MM.1S (cell line): ENCODE measurements around the gene ERC2.

Experiments used
- DNase-seq: peaks from one replicate; pipeline ENCODE4 v3.0.0-alpha.2; 2015
- H2AFZ ChIP-seq: fragments of 300-600 bp; sonication (generic); 2 replicates; pipeline ENCODE4 v1.6.0; 2016; ENCODE audit warnings: antibody characterized with exemption, low read length
- H3F3A ChIP-seq: fragments of 300-600 bp; sonication (generic); 2 replicates; pipeline ENCODE4 v1.6.1; 2016; ENCODE audit warnings: mild to moderate bottlenecking, antibody characterized with exemption, low read length, moderate library complexity, mixed read lengths; ENCODE audit not compliant: insufficient read depth
- H3K27ac ChIP-seq: fragments of 300-600 bp; sonication (generic); 2 replicates; pipeline ENCODE4 v1.5.1; 2016; ENCODE audit warnings: mild to moderate bottlenecking, low read length
- H3K27me3 ChIP-seq: fragments of 300-600 bp; sonication (generic); replicated peaks from 2 replicates; pipeline ENCODE4 v1.6.0; 2016; ENCODE audit warnings: low read length; ENCODE audit not compliant: insufficient read depth
- H3K36me3 ChIP-seq: fragments of 300-600 bp; sonication (generic); replicated peaks from 2 replicates; pipeline ENCODE4 v1.6.1; 2016; ENCODE audit warnings: mild to moderate bottlenecking, low read length, mixed read lengths; ENCODE audit not compliant: insufficient read depth
- H3K4me1 ChIP-seq: fragments of 300-600 bp; sonication (generic); 2 replicates; pipeline ENCODE4 v1.6.1; 2016; ENCODE audit warnings: low read length, mixed read lengths
- H3K4me2 ChIP-seq: fragments of 300-600 bp; sonication (generic); 2 replicates; pipeline ENCODE4 v1.6.0; 2016; ENCODE audit warnings: low read depth, low read length
- H3K4me3 ChIP-seq: fragments of 300-600 bp; sonication (generic); 2 replicates; pipeline ENCODE4 v1.5.1; 2016; ENCODE audit warnings: low read length, mixed read lengths
- H3K79me2 ChIP-seq: fragments of 300-600 bp; sonication (generic); 2 replicates; pipeline ENCODE4 v1.6.1; 2016; ENCODE audit warnings: mixed run types, low read length, mixed read lengths
- H3K9ac ChIP-seq: fragments of 300-600 bp; sonication (generic); 2 replicates; pipeline ENCODE4 v1.6.1; 2016; ENCODE audit warnings: low read length, mixed read lengths
- H3K9me2 ChIP-seq: fragments of 300-600 bp; sonication (generic); replicated peaks from 2 replicates; pipeline ENCODE4 v1.6.1; 2016; ENCODE audit warnings: mild to moderate bottlenecking, low read length, mixed read lengths; ENCODE audit not compliant: insufficient read depth
- H3K9me3 ChIP-seq: fragments of 300-600 bp; sonication (generic); replicated peaks from 2 replicates; pipeline ENCODE4 v1.6.1; 2016; ENCODE audit warnings: mild to moderate bottlenecking, low read length, mixed read lengths; ENCODE audit not compliant: insufficient read depth
- H4K20me1 ChIP-seq: fragments of 300-600 bp; sonication (generic); 2 replicates; pipeline ENCODE4 v1.6.1; 2016; ENCODE audit warnings: mild to moderate bottlenecking, low read length, moderate library complexity, mixed read lengths; ENCODE audit not compliant: insufficient read depth
- CTCF ChIP-seq: fragments of 300-600 bp; sonication (generic); IDR thresholded peaks from 2 replicates; pipeline ENCODE4 v1.5.1; 2016; ENCODE audit warnings: antibody characterized with exemption, low read length, mixed read lengths
- EZH2 ChIP-seq: fragments of 300-600 bp; sonication (generic); optimal IDR thresholded peaks from 2 replicates; pipeline ENCODE3; 2017; ENCODE audit warnings: low read depth, mild to moderate bottlenecking, antibody characterized with exemption, low read length, mixed read lengths
- EZH2phosphoT487 ChIP-seq: fragments of 300-600 bp; sonication (generic); IDR thresholded peaks from 2 replicates; pipeline ENCODE4 v1.6.1; 2018; ENCODE audit warnings: antibody characterized with exemption, low read length

The ERC2 gene

GRCh38 chr3:56277236-56277635, 191.0 kb downstream of the ERC2 start:
- Histone ChIP-seq H3F3A (no peaks in the 10 kb centered on the region), H3K79me2 (no peaks in the 10 kb centered on the region), H3K36me3 (no peaks in the 10 kb centered on the region), H3K9me2 (no peaks in the 10 kb centered on the region), H4K20me1 (no peaks in the 10 kb centered on the region), H3K9ac (no peak overlapping the region), H3K4me1 (no peaks in the 10 kb centered on the region), H3K4me2 (no peak overlapping the region), H3K27me3 (no peaks in the 10 kb centered on the region), H3K27ac (no peak overlapping the region), H2AFZ (no peak overlapping the region), H3K9me3 (no peaks in the 10 kb centered on the region), H3K4me3 (no peak overlapping the region)
- TF ChIP-seq EZH2 (no peak), EZH2phosphoT487 (no peak), CTCF (no peak)
- DNase-seq = no peak

- TF ChIP-seq CTCF (no peak), EZH2 (no peak), EZH2phosphoT487 (no peak)
Observed at GRCh38 chr3:56275120-56275519, 193.1 kb downstream of the ERC2 start.

GRCh38 chr3:56269755-56270535, 198.3 kb downstream of the ERC2 start:
- no peak for DNase-seq
- H3K27me3 ChIP-seq = no peaks in the 10 kb centered on the region
- H3K79me2 ChIP-seq = no peaks in the 10 kb centered on the region
- H3K27ac ChIP-seq = no peak overlapping the region
- H3K4me2 ChIP-seq = no peak overlapping the region
- no peaks in the 10 kb centered on the region for H4K20me1 ChIP-seq
- no peaks in the 10 kb centered on the region for H3K36me3 ChIP-seq
- H2AFZ ChIP-seq = no peak overlapping the region
- H3K9me3 ChIP-seq = no peaks in the 10 kb centered on the region
- H3K9me2 ChIP-seq = no peaks in the 10 kb centered on the region
- no peaks in the 10 kb centered on the region for H3F3A ChIP-seq
- H3K9ac ChIP-seq = no peak overlapping the region
- no peak overlapping the region for H3K4me3 ChIP-seq
- no peaks in the 10 kb centered on the region for H3K4me1 ChIP-seq
- no peak for TF ChIP-seq CTCF
- TF ChIP-seq EZH2phosphoT487 = no peak
- TF ChIP-seq EZH2 = no peak

More at GRCh38 chr3:56275120-56275519, 193.1 kb downstream of the ERC2 start:
- Histone ChIP-seq H3K4me1 (no peaks in the 10 kb centered on the region), H3K9me3 (no peaks in the 10 kb centered on the region), H3K9ac (no peak overlapping the region), H3K4me2 (no peak overlapping the region), H3K79me2 (no peaks in the 10 kb centered on the region), H3F3A (no peaks in the 10 kb centered on the region), H3K4me3 (no peak overlapping the region), H3K27ac (no peak overlapping the region), H3K27me3 (no peaks in the 10 kb centered on the region), H3K9me2 (no peaks in the 10 kb centered on the region), H4K20me1 (no peaks in the 10 kb centered on the region), H2AFZ (no peak overlapping the region), H3K36me3 (no peaks in the 10 kb centered on the region)
- DNase-seq = no peak
